Neural crest cell (in vitro differentiated cells): Measurements from ENCODE around the gene CACNB4. TPM values are rescaled to one million over a fixed set of nuclear protein-coding genes. Genes with fewer than 3 reads are reported as not detected.

Experiments used
- DNase-seq: peaks from one replicate; pipeline ENCODE4 v3.0.0; 2021; ENCODE audit warnings: low read depth, mixed read lengths, low spot score
- H3K27ac Mint-ChIP-seq: one replicate; pipeline ENCODE4 v1.8.0; 2021; ENCODE audit warnings: mild to moderate bottlenecking, mixed read lengths; ENCODE audit not compliant: unreplicated experiment
- H3K27me3 Mint-ChIP-seq: 2 replicates; pipeline ENCODE4 v1.8.0; 2021; ENCODE audit warnings: low read depth, mild to moderate bottlenecking, mixed read lengths
- H3K36me3 Mint-ChIP-seq: 2 replicates; pipeline ENCODE4 v1.8.0; 2021; ENCODE audit warnings: low read depth, mild to moderate bottlenecking, mixed read lengths
- H3K4me1 Mint-ChIP-seq: 2 replicates; pipeline ENCODE4 v1.8.0; 2021; ENCODE audit warnings: mixed read lengths
- H3K4me3 Mint-ChIP-seq: one replicate; pipeline ENCODE4 v1.8.0; 2021; ENCODE audit warnings: mild to moderate bottlenecking, mixed read lengths
- H3K9me3 Mint-ChIP-seq: 2 replicates; pipeline ENCODE4 v1.8.0; 2021; ENCODE audit warnings: mixed read lengths
- total RNA-seq: library from RNA; stranded (reverse); gene quantifications from 2 replicates; pipeline ENCODE4 v1.2.1, GENCODE V29; 2021
- TF ChIP-seq, protein P1 (sequence below): fragments of 200-600 bp; sonication (generic); conservative IDR thresholded peaks from 2 replicates; pipeline ENCODE4 v1.5.0; 2021; ENCODE audit warnings: antibody characterized with exemption, mild to moderate bottlenecking

The CACNB4 gene
- total RNA-seq, 1 donor from 2014 or later, result 6.9 TPM

DNA sequence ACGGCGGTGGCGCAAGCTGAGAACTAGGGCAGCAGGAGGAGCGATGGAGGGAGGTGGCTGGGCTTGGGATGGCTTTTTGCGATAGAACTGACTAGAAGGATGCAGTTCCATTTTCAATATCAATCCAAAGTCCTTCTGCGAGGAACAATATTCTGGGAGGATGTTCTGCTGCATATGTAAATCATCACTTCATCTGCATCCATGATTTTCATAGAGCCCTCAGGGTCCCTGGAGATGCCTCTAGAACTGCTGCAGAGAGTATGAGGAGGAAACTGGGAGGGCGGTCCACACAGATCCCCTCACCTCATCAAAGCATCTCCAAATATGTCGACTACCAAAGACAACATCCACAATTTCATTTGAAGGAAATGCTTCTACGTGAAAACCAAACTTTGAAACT, 20.8 kb downstream of the CACNB4 start:
- Mint-ChIP-seq H3K27me3 (no peaks in the 10 kb centered on the region), H3K27ac (no peak overlapping the region), H3K36me3 (no peaks in the 10 kb centered on the region), H3K4me1 (no peaks in the 10 kb centered on the region), H3K9me3 (peaks cover 3% of the 10 kb centered on the region), H3K4me3 (no peak overlapping the region)
- TF ChIP-seq, protein P1, sequence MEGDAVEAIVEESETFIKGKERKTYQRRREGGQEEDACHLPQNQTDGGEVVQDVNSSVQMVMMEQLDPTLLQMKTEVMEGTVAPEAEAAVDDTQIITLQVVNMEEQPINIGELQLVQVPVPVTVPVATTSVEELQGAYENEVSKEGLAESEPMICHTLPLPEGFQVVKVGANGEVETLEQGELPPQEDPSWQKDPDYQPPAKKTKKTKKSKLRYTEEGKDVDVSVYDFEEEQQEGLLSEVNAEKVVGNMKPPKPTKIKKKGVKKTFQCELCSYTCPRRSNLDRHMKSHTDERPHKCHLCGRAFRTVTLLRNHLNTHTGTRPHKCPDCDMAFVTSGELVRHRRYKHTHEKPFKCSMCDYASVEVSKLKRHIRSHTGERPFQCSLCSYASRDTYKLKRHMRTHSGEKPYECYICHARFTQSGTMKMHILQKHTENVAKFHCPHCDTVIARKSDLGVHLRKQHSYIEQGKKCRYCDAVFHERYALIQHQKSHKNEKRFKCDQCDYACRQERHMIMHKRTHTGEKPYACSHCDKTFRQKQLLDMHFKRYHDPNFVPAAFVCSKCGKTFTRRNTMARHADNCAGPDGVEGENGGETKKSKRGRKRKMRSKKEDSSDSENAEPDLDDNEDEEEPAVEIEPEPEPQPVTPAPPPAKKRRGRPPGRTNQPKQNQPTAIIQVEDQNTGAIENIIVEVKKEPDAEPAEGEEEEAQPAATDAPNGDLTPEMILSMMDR, result no peak
- DNase-seq, result no peak

DNA sequence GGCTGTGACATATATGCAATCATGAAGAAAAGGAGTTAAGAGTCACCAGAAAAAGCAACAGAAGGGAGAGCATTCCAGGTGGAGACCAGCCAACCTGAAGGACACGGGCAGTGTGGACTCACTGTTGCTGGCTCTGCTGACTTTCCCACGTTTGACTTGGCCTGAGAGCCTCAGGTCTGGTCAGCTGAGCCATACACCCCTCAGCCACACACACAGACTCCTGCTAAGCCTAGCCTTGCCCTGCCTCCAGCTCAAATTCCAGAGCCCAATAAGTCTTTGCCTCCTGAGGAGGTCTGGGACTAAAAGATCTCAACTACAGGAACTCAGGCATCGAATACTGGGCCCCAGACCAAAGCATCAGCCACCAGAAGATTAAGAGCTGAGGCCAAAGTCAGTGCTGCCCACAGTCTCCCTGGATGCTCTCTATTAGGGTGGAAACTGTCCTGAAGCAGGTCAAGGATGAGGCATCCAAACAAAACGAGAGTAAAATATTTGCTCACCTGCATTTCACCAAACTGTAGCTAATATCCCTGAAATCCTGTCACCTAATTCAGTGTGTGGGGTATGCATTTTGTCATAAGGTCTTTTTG, 23.3 kb downstream of the CACNB4 start:
- Mint-ChIP-seq H3K9me3 (peaks cover 3% of the 10 kb centered on the region), H3K4me3 (no peak overlapping the region), H3K27me3 (no peaks in the 10 kb centered on the region), H3K36me3 (no peaks in the 10 kb centered on the region), H3K27ac (no peak overlapping the region), H3K4me1 (no peaks in the 10 kb centered on the region)
- TF ChIP-seq, protein P1, result no peak
- DNase-seq, result no peak

DNA sequence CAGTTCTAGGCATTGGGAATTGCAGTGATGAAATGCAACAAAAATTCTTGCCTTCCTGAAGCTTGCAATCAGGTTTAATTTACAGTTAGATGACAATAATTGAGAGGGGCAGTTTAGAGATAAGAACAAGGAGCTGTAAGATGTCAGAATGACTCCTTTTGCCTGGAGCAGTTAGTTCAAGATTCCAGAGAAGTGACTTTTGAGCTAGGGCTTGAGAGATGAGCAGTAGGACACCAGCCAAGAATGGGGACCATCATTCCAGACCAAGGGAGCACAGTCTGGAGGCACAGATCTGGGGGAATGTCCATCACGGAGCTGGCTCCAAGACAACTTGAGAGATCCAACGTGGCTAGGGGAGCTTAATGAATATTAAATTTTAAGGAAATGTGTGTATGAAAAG, 26.8 kb downstream of the CACNB4 start:
- Mint-ChIP-seq H3K9me3 (peaks cover 3% of the 10 kb centered on the region), H3K4me3 (no peak overlapping the region), H3K27me3 (no peaks in the 10 kb centered on the region), H3K27ac (peak overlapping the region; percentile 2), H3K4me1 (no peaks in the 10 kb centered on the region), H3K36me3 (no peaks in the 10 kb centered on the region)
- TF ChIP-seq, protein P1, result no peak
- no peak for DNase-seq

DNA sequence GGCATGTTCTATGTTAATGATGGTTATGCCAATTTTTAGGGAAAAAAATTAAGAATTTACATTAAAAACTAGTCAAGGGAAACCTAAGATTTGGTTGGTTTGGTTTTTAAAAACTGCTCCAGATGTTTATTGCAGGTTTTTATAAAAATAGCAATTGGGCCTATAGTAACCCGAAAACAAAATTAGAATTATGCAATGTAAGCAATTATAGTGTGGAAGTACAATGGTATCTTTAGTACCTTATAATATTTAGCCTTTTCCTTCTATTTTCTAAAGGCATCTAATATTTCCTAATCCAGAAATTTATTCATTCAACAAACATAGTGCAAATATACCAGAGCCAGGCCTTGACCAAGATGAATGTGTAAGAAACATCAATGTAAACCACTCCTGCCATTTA, 27.3 kb downstream of the CACNB4 start:
- DNase-seq, result no peak
- Mint-ChIP-seq H3K36me3 (no peaks in the 10 kb centered on the region), H3K27ac (no peak overlapping the region), H3K27me3 (no peaks in the 10 kb centered on the region), H3K4me1 (no peaks in the 10 kb centered on the region), H3K4me3 (no peak overlapping the region), H3K9me3 (peaks cover 3% of the 10 kb centered on the region)
- TF ChIP-seq, protein P1, result no peak

DNA sequence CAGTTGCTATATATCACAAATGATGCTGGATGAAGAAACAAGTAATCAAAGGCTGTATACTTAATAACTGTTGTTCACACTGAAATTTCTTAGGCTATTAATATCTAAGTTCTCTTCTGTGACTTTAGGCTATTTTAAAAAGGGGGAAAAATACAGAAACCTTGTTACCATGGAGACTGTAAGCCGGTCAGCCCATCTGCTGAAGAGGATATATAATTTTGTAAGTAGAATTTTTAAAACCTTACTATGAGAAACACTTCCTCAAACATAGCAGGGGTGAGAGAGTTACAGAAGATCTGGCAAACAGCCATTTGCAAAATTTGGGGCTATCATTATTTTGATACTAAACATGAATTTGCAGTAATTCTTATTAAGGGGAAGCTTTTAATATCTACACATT, 27.8 kb downstream of the CACNB4 start:
- Mint-ChIP-seq H3K4me1 (no peaks in the 10 kb centered on the region), H3K27ac (no peak overlapping the region), H3K9me3 (peaks cover 3% of the 10 kb centered on the region), H3K36me3 (no peaks in the 10 kb centered on the region), H3K27me3 (peaks cover 1% of the 10 kb centered on the region), H3K4me3 (no peak overlapping the region)
- TF ChIP-seq, protein P1, result no peak
- no peak for DNase-seq
